Retinal pigment epithelial cell (primary cell): ENCODE results near the gene ARID3A.
A peak's percentile ranks its signal among the peaks of the same experiment; 100 is the strongest.

Experiments used
- DNase-seq: peaks from one replicate; pipeline ENCODE4 v3.0.0-alpha.2; 2010; ENCODE audit warnings: low read depth
- H3K4me3 ChIP-seq: 2 replicates; pipeline ENCODE4 v1.5.1; 2011; ENCODE audit warnings: mild to moderate bottlenecking, low read length, control low read depth, moderate library complexity
- TF ChIP-seq, protein P1 (sequence below): conservative IDR thresholded peaks from 2 replicates; pipeline ENCODE4 v1.5.1; 2011; ENCODE audit warnings: low read depth, low read length, control low read depth, inconsistent platforms

The ARID3A gene

DNA sequence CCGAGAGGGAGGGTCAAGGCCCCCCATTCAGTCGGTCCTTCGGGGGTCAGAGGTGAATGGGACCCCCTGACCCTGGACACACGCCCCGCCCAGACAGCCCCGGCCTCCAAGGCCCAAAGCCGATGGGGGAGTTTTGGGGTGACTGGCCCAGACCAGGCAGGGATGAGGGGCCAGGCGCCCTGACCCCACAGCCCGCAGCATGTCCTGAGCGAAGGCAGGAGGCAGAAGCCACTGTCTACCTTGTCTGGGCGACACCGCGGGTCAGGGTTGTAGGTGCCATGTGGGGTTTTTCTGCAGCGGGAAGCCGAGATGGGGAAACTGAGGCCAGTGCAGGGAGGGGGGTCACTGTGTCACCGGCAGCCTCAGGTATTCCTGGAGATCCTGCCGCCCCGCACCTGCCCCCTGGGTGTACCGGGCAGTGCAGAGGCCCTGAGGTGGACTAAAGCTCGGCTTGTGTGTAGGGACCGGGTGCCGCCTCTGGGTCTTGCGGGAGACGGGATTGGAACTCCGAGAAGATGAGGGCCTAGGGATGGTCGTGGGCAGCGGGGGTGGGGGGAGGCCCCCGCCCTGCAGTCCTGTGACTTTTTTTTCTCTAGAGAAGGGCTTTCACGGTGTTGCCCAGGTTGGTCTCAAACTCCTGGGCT lies 8.5 kb downstream of the ARID3A start:
- TF ChIP-seq, protein P1, sequence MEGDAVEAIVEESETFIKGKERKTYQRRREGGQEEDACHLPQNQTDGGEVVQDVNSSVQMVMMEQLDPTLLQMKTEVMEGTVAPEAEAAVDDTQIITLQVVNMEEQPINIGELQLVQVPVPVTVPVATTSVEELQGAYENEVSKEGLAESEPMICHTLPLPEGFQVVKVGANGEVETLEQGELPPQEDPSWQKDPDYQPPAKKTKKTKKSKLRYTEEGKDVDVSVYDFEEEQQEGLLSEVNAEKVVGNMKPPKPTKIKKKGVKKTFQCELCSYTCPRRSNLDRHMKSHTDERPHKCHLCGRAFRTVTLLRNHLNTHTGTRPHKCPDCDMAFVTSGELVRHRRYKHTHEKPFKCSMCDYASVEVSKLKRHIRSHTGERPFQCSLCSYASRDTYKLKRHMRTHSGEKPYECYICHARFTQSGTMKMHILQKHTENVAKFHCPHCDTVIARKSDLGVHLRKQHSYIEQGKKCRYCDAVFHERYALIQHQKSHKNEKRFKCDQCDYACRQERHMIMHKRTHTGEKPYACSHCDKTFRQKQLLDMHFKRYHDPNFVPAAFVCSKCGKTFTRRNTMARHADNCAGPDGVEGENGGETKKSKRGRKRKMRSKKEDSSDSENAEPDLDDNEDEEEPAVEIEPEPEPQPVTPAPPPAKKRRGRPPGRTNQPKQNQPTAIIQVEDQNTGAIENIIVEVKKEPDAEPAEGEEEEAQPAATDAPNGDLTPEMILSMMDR = no peak
- no peak for DNase-seq
- no peak overlapping the region for H3K4me3 ChIP-seq

DNA sequence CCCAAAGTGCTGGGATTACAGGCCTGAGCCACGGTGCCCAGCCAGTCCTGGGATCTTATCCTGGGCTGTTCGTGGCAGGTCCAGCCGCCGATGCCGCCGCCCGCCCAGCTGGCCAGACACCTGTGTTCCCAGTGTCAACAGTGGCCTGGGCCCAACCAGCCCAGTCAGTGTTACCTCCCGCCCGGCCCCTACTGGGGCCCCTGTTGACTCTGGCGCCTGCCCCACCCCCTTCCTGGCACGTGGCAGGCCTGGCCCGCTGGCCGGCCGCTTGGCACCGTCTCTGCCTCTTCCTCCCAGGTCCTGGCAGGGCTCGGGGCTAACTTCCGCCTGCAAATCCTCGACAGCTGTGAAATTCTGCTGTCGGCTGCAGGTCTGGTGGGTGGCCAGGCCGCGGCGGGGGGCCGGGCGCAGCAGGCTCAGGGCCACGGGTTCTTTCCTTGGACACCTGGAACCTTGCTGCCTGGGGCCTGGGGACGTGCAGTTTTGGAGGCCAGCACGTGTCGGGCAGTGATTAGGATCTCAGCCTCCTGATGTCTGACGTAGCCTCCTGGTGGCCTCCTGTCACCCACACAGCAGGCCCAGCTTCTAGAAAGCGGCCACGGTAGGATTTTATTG lies 9.1 kb downstream of the ARID3A start:
- H3K4me3 ChIP-seq = no peak overlapping the region
- peak; percentile 51 for DNase-seq
- TF ChIP-seq, protein P1 = no peak

DNA sequence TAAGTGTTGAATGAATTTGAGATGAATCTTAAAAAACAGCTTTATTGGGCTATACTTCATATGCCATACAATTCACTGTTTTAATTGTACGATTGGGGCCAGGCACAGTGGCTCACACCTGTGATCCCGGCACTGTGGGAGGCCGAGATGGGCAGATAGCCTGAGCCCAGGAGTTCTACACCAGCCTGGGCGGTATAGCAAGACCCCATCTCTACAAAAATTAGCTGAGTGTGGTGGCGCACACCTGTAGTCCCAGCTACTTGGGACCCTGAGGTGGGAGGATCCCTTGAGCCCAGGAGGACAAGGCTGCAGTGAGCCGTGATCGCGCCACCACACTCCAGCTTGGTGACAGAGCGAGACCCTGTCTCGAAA lies 10.3 kb downstream of the ARID3A start:
- TF ChIP-seq, protein P1 = no peak
- no peak overlapping the region for H3K4me3 ChIP-seq
- DNase-seq = no peak

GRCh38 chr19:937259-937694 lies 11.4 kb downstream of the ARID3A start:
- no peak for DNase-seq
- TF ChIP-seq, protein P1 = no peak
- H3K4me3 ChIP-seq = no peak overlapping the region

GRCh38 chr19:938233-938923 lies 12.5 kb downstream of the ARID3A start:
- H3K4me3 ChIP-seq = no peak overlapping the region
- TF ChIP-seq, protein P1 = no peak
- no peak for DNase-seq

GRCh38 chr19:939439-939838 lies 13.6 kb downstream of the ARID3A start:
- H3K4me3 ChIP-seq = no peak overlapping the region
- no peak for DNase-seq
- TF ChIP-seq, protein P1 = no peak
